NT2/D1 (cell line): ENCODE measurements around the gene HMGB3.

Experiments
- DNase-seq: peaks from one replicate; pipeline ENCODE4 v3.0.0-alpha.2; 2011; ENCODE audit warnings: low read depth, low spot score
- H3K27me3 ChIP-seq: 2 replicates; pipeline ENCODE4 v1.6.0; 2011; ENCODE audit warnings: mild to moderate bottlenecking; ENCODE audit not compliant: insufficient read length, insufficient read depth
- H3K36me3 ChIP-seq: 2 replicates; pipeline ENCODE4 v1.6.1; 2011; ENCODE audit warnings: mild to moderate bottlenecking, low read length, mixed read lengths; ENCODE audit not compliant: insufficient read depth, insufficient read length
- H3K4me1 ChIP-seq: 2 replicates; pipeline ENCODE4 v1.5.1; 2011; ENCODE audit not compliant: insufficient read depth, insufficient read length
- H3K4me3 ChIP-seq: 2 replicates; pipeline ENCODE4 v1.5.1; 2011; ENCODE audit warnings: low read depth; ENCODE audit not compliant: insufficient read length
- H3K9ac ChIP-seq: 2 replicates; pipeline ENCODE4 v1.6.0; 2011; ENCODE audit warnings: low read depth; ENCODE audit not compliant: insufficient read length
- H3K9me3 ChIP-seq: 2 replicates; pipeline ENCODE4 v1.5.1; 2011; ENCODE audit warnings: mild to moderate bottlenecking, low read length; ENCODE audit not compliant: insufficient read depth
- SUZ12 ChIP-seq: IDR thresholded peaks from 2 replicates; pipeline ENCODE4 v1.6.1; 2011; ENCODE audit not compliant: insufficient read length, insufficient read depth; ENCODE audit errors: extremely low read depth
- YY1 ChIP-seq: IDR thresholded peaks from 2 replicates; pipeline ENCODE4 v1.6.1; 2011; ENCODE audit not compliant: insufficient read length, insufficient read depth
- ZNF274 ChIP-seq: IDR thresholded peaks from 2 replicates; pipeline ENCODE4 v1.6.1; 2011; ENCODE audit warnings: mild to moderate bottlenecking, low read depth, low read length

HMGB3 gene

GRCh38 chrX:151019856-151020255 is 36.7 kb downstream of the HMGB3 start:
- no peak for DNase-seq

GRCh38 chrX:151030845-151031244 is 47.7 kb downstream of the HMGB3 start:
- Histone ChIP-seq H3K36me3 (no peaks in the 10 kb centered on the region), H3K9me3 (no peaks in the 10 kb centered on the region), H3K27me3 (no peaks in the 10 kb centered on the region), H3K4me1 (no peaks in the 10 kb centered on the region), H3K9ac (no peak overlapping the region), H3K4me3 (no peak overlapping the region)
- TF ChIP-seq SUZ12 (no peak), ZNF274 (no peak), YY1 (no peak)
- no peak for DNase-seq

More at GRCh38 chrX:151019856-151020255, 36.7 kb downstream of the HMGB3 start:
- Histone ChIP-seq H3K4me1 (no peaks in the 10 kb centered on the region), H3K9me3 (no peaks in the 10 kb centered on the region), H3K36me3 (no peaks in the 10 kb centered on the region), H3K4me3 (no peak overlapping the region), H3K27me3 (no peaks in the 10 kb centered on the region), H3K9ac (no peak overlapping the region)
- TF ChIP-seq ZNF274 = no peak
- TF ChIP-seq YY1 = no peak
- TF ChIP-seq SUZ12 = no peak

GRCh38 chrX:151031391-151031975 is 48.3 kb downstream of the HMGB3 start:
- no peaks in the 10 kb centered on the region for H3K36me3 ChIP-seq
- H3K27me3 ChIP-seq = no peaks in the 10 kb centered on the region
- TF ChIP-seq ZNF274 (no peak), SUZ12 (no peak), YY1 (no peak)
- H3K9me3 ChIP-seq = no peaks in the 10 kb centered on the region
- no peak overlapping the region for H3K4me3 ChIP-seq
- no peak overlapping the region for H3K9ac ChIP-seq
- H3K4me1 ChIP-seq = no peaks in the 10 kb centered on the region
- no peak for DNase-seq

GRCh38 chrX:151039351-151039750 is 56.2 kb downstream of the HMGB3 start:
- Histone ChIP-seq H3K4me3 (no peak overlapping the region), H3K36me3 (no peaks in the 10 kb centered on the region), H3K27me3 (no peaks in the 10 kb centered on the region), H3K9ac (no peak overlapping the region), H3K4me1 (no peaks in the 10 kb centered on the region), H3K9me3 (no peaks in the 10 kb centered on the region)
- TF ChIP-seq YY1 = no peak
- no peak for TF ChIP-seq SUZ12
- no peak for TF ChIP-seq ZNF274
- no peak for DNase-seq
